Chondrocyte (in vitro differentiated cells): ENCODE measurements around the gene TEX19. TPM values are rescaled to one million over a fixed set of nuclear protein-coding genes. Genes with fewer than 3 reads are reported as not detected.
"Not testable (repeated sequence)": the region's sequence is repeated elsewhere in the genome, so short reads cannot be mapped to it uniquely, and the experiment has no call there.

Experiments
- DNase-seq: peaks from one replicate; pipeline ENCODE4 v3.0.0; 2021; ENCODE audit warnings: mixed read lengths, low spot score
- H3K27ac Mint-ChIP-seq: one replicate; pipeline ENCODE4 v1.8.0; 2021; ENCODE audit warnings: mild to moderate bottlenecking, moderate library complexity, mixed read lengths; ENCODE audit not compliant: unreplicated experiment
- H3K27me3 Mint-ChIP-seq: 2 replicates; pipeline ENCODE4 v1.8.0; 2021; ENCODE audit warnings: low read depth, mixed read lengths
- H3K36me3 Mint-ChIP-seq: 2 replicates; pipeline ENCODE4 v1.8.0; 2021; ENCODE audit warnings: low read depth, mixed read lengths
- H3K4me1 Mint-ChIP-seq: 2 replicates; pipeline ENCODE4 v1.8.0; 2021; ENCODE audit warnings: low read depth, mild to moderate bottlenecking, mixed read lengths
- H3K4me3 Mint-ChIP-seq: one replicate; pipeline ENCODE4 v1.8.0; 2021; ENCODE audit warnings: mild to moderate bottlenecking, moderate library complexity, mixed read lengths; ENCODE audit not compliant: unreplicated experiment
- H3K9me3 Mint-ChIP-seq: 2 replicates; pipeline ENCODE4 v1.8.0; 2021; ENCODE audit warnings: low read depth, mixed read lengths
- total RNA-seq: library from RNA; stranded (reverse); gene quantifications from 3 replicates; pipeline ENCODE4 v1.2.1, GENCODE V29; 2021
- TF ChIP-seq, protein P1 (sequence below): fragments of 200-600 bp; sonication (generic); IDR thresholded peaks from 2 replicates; pipeline ENCODE4 v1.5.0; 2021; ENCODE audit warnings: antibody characterized with exemption, mild to moderate bottlenecking, moderate library complexity

Gene TEX19
- total RNA-seq, 1 donor from 2014 or later = not detected

DNA sequence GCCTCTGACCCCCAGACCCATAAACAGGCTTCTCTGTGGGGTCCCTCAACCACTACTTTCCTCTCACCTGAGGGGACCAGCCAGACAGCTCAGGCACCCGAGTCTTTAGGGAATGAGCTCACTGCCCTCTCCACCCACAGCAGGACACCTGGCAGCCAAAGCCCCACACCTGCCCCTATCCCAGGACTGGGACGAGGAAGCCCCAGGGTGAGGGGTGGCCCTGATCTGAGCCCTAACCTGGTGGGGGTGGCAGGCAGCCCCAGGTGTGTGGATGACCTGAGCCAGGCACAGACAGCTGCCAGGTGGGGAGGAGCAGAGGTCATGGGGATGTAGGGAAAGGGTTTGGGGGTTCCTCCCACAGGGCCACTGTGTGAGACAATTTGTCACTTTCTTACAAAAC, 1.7 kb upstream of the TEX19 start:
- H3K4me1 Mint-ChIP-seq = peaks cover 3% of the 10 kb centered on the region
- H3K36me3 Mint-ChIP-seq = no peaks in the 10 kb centered on the region
- H3K9me3 Mint-ChIP-seq = no peaks in the 10 kb centered on the region
- peaks cover 13% of the 10 kb centered on the region for H3K27me3 Mint-ChIP-seq
- no peak overlapping the region for H3K27ac Mint-ChIP-seq
- H3K4me3 Mint-ChIP-seq = no peak overlapping the region
- no peak for DNase-seq
- TF ChIP-seq, protein P1, sequence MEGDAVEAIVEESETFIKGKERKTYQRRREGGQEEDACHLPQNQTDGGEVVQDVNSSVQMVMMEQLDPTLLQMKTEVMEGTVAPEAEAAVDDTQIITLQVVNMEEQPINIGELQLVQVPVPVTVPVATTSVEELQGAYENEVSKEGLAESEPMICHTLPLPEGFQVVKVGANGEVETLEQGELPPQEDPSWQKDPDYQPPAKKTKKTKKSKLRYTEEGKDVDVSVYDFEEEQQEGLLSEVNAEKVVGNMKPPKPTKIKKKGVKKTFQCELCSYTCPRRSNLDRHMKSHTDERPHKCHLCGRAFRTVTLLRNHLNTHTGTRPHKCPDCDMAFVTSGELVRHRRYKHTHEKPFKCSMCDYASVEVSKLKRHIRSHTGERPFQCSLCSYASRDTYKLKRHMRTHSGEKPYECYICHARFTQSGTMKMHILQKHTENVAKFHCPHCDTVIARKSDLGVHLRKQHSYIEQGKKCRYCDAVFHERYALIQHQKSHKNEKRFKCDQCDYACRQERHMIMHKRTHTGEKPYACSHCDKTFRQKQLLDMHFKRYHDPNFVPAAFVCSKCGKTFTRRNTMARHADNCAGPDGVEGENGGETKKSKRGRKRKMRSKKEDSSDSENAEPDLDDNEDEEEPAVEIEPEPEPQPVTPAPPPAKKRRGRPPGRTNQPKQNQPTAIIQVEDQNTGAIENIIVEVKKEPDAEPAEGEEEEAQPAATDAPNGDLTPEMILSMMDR = no peak

GRCh38 chr17:82359451-82360074, 516 bp downstream of the TEX19 start:
- not testable (repeated sequence) for H3K4me3 Mint-ChIP-seq, H3K4me1 Mint-ChIP-seq, H3K27ac Mint-ChIP-seq, H3K9me3 Mint-ChIP-seq, DNase-seq, H3K36me3 Mint-ChIP-seq
- peaks cover 13% of the 10 kb centered on the region for H3K27me3 Mint-ChIP-seq

DNA sequence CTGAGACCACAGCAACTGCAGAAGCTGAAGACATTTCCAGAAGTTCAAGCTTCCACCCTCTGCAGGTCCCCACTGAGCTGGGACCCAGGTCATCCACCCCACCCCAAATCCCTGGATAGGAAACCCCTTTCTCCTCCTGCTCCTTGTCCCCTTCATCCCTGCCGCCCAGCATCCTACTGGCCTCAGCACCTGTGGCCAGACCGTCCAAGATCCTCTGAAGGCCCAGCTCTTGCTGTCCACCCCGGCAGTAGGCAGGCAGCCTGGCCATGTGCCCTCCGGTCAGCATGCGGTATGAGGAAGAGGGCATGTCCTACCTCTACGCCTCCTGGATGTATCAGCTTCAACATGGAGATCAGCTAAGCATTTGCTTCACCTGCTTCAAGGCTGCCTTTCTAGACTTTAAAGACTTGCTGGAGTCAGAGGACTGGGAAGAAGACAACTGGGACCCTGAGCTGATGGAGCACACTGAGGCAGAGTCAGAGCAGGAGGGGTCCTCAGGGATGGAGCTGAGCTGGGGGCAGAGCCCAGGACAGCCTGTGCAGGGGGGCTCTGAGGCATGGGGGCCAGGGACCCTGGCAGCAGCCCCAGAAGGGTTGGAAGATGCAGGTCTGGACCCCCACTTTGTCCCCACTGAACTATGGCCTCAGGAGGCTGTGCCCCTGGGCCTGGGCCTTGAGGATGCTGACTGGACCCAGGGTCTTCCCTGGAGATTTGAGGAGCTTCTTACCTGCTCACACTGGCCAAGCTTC, 3.0 kb downstream of the TEX19 start:
- H3K36me3 Mint-ChIP-seq = no peaks in the 10 kb centered on the region
- TF ChIP-seq, protein P1 = no peak
- H3K9me3 Mint-ChIP-seq = no peaks in the 10 kb centered on the region
- peaks cover 3% of the 10 kb centered on the region for H3K4me1 Mint-ChIP-seq
- no peak overlapping the region for H3K27ac Mint-ChIP-seq
- peak; percentile 85 for DNase-seq
- peaks cover 9% of the 10 kb centered on the region for H3K27me3 Mint-ChIP-seq
- no peak overlapping the region for H3K4me3 Mint-ChIP-seq

DNA sequence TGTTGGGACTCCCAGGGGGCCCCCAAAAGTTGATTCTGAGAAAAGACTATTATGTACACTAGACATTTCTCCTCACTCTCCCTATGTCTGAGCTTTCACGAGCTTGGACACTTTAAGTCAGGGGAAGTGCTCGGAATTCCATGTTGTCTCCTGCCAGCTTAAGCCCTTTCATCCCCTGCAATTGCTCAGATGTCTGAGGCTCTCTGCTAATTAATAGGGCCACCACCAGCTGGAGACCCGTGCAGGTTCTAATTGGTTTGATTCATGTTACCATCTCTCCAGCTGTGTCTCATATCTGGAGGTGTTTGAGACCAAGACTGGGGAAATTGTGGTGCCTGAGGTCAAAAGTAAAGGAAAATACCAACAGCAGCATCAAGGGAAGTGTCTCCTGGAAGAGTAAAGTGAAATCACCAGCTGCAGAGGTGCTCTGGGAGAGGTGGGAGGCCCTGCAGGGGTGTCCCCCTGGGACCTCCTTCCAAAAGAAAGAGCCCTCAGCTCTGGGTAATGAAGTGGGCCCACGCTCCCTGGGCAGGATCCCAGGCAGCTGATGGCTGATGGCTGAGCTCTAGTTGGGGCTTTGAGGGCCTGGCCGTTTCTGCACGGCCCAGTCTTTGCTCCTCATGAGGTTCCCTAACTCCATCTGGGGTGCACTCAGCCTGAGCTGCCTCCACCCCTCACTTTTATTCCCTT, 6.7 kb downstream of the TEX19 start:
- no peak for DNase-seq
- H3K4me3 Mint-ChIP-seq = no peak overlapping the region
- H3K36me3 Mint-ChIP-seq = no peaks in the 10 kb centered on the region
- H3K27me3 Mint-ChIP-seq = peaks cover 22% of the 10 kb centered on the region
- TF ChIP-seq, protein P1 = no peak
- peaks cover 4% of the 10 kb centered on the region for H3K4me1 Mint-ChIP-seq
- H3K9me3 Mint-ChIP-seq = no peaks in the 10 kb centered on the region
- H3K27ac Mint-ChIP-seq = no peak overlapping the region

- Mint-ChIP-seq H3K4me1 (peaks cover 7% of the 10 kb centered on the region), H3K9me3 (no peaks in the 10 kb centered on the region), H3K4me3 (no peak overlapping the region), H3K27me3 (peaks cover 27% of the 10 kb centered on the region), H3K27ac (no peak overlapping the region), H3K36me3 (no peaks in the 10 kb centered on the region)
- DNase-seq = no peak
- TF ChIP-seq, protein P1 = no peak
Observed at GRCh38 chr17:82366749-82367148, 7.7 kb downstream of the TEX19 start.
